GM11168 (cell line): ENCODE measurements around the gene SLC38A8.

ENCODE experiments used
- in situ Hi-C: fragments of 300-500 bp; cut with MboI; formaldehyde crosslinking; loops from one replicate; pipeline ENCODE4 v1.12.0; 2022; ENCODE audit warnings: low sequenced_read_pairs; ENCODE audit not compliant: unreplicated experiment

Gene SLC38A8

DNA sequence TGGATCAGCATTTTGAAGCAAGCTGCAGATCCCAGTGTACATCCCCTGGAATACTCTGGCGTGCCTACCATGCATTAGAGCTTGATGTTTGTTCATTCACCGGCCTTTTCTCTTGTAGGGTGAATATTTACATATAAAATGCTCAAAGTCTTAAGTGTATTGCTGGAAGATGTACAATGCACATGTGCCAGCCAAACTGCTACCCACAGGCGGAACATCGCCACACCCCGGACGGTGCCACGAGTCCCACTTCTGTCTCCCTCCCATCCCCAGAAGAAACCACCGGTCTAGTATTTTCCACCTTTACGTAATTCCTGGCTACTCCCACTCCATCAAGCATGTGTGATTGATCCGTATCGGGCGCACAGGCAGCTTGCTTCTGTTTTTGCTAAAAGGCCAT, 4.1 kb downstream of the SLC38A8 start:
- in situ Hi-C loops, result no loop called here

DNA sequence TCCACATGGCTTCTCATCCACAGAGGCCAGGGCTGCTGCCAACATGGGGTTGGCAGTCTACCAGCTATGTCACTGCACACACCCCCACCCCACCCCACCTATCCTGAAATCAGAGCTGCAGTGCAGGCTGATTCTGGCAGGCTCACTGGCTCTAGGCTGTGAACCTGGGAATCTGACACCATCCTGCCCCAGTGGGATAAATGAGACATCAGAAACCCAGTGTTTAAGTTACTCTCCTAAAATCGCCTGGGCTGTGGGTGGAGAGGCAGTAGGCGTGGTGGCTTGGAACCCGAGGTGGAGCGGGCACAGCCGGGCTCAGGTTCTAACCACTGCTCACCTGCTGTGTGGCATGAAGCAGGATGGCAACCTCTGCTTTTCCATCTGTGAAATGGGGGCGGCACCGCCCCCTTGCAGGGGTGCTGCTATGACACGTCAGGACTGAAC, 5.6 kb downstream of the SLC38A8 start:
- in situ Hi-C loops, result no loop called here

DNA sequence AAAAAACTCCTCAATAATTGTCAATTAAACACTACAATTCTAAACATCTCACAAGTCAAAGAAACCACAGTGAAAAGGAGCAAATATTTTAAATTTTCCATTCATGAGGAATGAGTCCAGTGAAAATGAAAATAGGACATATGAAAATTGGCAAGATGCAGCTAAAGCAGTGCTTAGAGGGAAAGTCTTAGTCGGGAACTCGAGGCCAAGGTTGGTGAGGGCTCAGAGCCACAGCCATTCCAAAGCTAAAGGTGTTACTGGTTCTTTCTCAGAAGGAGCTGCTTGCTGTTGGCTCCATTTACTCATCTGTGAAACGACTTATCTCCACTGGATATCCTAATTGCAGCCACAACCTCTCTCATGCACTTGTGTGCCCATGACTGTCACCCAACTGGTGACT, 6.5 kb downstream of the SLC38A8 start:
- in situ Hi-C loops, result no loop called here

DNA sequence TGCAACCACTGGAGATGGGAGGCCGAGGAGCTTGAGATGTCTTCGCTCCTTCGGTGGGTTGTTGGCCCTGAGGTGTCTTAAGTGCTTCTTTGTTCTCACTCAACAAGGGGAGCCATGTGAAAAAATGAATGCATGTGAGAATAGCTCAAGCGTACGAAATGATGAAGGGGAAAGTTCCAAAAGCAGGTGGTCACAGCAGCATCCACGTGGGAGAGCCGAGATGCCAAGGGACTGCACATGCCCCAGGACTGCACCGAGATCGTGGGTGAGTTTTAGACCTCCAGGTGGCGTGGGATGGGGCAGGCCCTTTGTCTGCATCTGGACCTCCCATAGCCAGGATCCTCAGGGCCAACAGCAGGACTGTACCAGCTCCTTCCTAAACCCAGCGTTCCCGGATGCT, 8.1 kb downstream of the SLC38A8 start:
- in situ Hi-C loops, result no loop called here

DNA sequence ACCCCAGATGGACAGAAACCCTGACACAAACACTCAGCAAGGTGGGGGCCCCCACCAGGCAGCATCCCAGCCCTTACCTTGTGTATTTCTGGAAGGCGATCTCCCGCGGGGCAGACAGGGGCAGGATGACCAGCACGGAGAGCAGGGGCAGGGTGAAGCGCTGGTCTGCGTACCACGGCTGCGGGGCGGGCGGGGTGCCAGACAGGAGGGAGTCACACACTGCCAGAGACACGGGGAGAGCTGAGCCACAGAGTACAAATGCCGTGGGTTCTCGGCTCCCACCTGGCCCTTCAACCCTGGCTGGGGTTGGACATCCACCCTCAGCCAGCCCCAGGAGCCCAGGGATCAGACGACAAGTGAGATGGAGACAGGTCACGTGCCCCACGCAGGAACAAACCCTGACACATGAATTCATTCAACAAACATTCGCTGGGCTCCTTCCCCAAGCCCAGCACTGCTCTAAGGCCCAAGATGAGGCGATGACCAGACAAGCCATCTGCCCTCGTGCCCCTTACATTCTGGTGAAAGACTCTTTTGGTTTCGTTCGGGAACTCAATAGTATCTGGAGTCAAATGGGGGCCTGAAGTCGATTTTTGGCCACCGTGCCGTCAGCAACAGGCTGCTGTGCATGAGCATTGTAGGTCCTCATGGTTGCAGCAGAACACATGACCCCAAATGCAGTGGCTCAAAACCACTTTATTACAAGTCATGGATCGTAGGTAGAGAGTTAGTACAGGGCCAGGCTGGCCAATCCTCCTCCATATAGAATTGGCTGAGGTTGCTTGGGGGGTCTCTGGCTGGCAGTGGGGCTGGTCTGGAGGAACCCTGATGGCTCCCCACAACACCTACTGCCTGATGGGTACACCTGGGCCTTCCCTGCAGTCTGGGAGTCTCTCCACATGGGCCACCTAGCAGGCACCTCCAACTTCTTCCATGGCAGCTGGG, 9.1 kb downstream of the SLC38A8 start:
- in situ Hi-C loops, result no loop called here

DNA sequence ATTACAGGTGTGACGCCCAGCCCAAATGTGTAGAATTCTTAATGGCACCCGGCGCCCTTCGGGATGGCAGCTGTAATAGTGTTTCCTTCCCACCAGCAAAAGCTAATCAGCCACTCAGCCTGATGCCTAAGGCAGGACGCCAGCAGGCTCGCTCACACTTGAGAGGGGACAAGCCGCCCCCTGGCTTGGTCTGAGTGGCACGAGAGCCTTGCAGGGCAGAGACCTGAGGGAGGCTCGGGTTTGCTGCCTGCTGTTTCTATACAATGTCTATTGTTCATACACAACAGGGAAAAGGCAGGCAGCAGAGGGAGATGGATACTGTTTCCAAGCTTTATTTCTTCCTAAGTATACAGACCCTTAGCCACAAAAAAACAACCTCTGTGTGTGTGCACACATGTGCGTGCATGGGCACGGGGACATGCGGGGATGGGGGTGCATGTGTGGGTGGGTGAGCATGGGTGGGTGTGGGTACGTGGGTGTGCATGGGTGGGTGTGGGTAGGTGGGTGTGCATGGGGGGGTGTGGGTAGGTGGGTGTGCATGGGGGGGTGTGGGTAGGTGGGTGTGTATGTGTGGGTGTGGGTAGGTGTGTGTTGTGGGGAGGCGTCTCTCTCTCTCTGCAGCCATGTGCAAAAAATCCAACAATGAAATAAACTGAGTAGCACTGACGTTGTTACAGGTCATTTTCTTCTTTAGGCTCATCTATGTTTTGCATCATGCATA, 10.0 kb downstream of the SLC38A8 start:
- in situ Hi-C loops, result no loop called here

DNA sequence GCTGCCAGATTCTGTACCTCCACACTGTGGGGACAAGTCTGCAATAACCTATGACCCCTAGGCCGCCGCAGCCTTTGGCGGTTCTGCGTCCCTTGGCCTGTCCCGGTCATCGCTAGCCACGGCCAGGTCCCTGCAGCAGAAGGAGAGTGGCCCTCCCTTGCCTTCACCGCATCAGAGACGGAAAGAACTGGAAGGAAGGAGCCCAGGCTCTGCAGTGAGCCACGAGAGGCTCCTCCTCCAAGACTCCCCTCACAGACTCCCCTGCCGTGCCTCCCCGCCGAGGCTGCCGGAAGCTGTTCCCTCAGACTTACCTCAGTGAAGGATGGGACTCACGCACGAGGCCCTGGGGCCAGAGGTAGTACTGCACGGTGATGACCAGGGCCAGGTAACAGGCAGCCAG, 11.0 kb downstream of the SLC38A8 start:
- in situ Hi-C loops, result no loop called here

DNA sequence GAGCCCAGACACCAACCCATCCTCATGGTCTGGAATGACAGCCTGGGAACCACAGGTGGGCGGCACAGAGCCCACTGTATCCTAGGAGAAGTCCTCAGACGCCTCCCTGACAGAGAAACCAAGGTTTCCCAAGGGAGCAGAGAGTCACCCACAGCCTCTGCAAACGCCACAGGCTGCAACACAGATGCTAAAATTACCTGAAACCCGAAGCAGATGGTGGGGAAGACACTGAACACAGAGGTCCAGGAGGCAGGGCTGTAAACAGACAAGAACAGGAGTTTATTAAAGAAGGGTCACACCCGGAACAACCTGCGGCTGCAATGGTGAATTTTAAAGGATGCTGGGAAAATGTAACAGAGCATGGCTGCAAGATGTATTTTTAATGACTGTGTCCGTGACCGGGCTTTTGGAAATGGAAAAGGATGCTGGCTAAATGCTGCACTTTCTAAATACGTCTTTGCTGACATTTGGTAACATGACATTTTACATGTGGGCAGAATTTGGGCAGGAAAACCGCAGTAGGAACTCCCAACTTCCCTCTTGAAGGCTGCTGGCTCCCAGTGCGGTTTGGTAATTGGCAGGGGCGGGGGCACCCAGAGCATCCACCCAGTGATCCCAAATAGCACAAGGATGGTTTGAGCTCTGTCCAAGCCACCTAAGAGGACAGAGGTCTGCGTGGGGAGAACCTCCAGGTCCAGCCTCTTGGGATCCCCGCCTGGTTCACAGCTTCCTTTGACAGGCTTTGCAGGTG, 13.1 kb downstream of the SLC38A8 start:
- in situ Hi-C loops, result no loop called here

DNA sequence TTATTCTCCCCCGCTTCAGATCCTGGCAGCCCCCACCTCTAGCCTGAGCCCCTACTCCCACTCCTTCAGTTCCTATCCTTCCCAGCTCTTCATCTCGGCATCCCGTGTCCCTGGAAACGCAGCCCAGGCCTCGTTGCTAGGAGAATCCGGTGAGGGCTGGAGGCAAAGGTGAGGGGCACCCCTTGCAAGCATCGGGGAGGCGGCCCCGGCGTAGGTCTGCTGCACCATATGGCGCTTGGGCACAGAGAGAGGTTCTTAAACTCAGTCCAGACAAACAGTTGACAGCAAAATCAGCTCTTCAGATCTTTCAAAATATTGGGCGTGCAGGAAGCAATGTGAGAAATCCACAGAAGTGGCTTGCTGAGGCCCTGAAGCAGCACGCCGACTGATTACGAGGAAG, 15.0 kb downstream of the SLC38A8 start:
- in situ Hi-C loops, result no loop called here

DNA sequence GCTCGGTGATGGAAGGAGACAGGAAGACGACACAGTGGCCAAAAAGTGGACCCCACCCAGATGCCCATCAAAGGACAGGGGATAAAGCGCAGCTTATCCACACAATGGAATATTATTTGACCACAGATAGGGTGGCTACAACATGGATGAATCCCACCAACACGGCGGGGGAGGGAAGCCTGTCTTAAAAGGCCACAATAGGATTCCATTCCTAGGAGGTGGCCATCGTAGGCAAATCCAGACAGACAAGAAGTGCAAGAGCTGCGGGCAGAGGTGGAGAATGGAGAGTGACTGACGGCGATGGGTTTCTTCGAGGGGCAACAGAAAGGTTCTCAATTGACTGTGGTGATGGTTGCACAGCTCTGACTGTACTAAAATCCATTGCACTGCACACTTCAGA, 16.0 kb downstream of the SLC38A8 start:
- in situ Hi-C loops, result no loop called here

DNA sequence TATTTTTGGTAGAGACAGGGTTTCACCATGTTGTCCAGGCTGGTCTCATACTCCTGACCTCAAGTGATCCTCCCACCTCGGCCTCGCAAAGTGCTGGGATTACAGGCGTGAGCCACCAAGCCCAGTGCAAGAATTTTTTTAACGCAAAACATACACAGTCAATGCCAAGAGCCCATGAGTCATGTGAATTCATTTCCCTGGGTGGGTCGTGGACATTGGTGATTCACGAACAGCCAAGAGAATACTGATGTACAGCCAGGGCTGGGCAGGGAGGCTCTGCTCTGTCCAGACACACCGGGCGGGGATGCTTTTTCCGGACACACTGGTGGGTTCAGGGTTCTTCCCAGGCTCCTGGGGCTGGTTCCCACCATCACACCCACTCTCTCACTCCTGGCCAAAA, 17.7 kb downstream of the SLC38A8 start:
- in situ Hi-C loops, result no loop called here

DNA sequence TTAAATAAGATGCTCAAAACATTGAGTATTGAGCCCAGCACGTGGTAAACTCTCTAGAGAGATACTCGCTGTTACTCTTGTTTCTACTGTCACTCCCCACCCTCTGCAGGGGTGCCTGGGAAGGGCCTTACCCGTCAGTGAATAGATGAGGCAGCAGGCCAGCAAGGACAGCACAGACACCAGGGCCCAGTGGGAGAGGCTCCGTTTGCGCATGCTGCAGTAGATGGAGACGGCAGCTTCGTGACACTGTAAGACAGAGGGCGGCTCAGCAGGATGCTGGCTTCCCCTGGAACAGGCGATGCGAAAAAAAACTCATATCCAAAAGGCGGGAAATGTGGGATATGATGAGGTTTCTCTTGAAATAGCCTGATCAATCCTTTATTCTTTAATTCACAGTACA, 20.0 kb downstream of the SLC38A8 start:
- in situ Hi-C loops, result no loop called here

DNA sequence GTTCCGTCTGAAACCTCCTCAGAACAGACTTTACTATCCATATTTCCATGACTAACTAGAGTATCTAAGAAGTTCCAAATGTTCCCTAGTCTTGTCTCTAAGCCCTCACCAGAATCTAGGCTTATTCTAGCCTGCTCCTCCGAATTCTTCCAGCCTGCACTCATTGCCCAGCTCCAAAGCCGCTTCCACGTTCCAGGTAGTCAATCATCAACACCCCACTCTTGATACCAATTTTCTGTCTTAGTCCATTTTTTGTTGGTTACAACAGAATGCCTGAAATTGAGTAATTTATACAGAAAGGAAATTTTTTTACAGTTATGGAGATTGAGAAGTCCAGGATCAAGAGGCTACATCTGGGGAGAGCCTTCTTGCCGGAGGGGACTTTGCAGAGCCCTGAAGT, 21.1 kb downstream of the SLC38A8 start:
- in situ Hi-C loops, result no loop called here

DNA sequence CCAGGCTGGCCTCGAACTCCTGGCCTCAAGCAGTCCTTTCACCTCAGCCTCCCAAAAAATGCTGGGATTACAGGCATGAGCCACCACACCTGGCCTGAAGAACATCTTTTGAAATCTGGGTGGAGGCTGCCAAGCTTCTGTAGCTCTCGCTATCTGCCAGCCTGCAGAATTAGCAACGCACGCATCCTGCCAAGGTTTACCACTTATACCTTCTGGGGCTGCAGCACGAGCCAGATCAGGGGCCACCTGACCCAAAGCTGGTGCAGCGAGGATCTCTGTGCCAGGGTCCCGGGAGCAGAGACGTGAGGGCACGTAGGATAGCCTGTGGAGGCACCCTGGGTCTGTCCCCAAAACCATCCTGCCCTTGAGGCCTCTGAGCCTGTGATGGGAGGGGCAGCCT, 22.2 kb downstream of the SLC38A8 start:
- in situ Hi-C loops, result no loop called here

DNA sequence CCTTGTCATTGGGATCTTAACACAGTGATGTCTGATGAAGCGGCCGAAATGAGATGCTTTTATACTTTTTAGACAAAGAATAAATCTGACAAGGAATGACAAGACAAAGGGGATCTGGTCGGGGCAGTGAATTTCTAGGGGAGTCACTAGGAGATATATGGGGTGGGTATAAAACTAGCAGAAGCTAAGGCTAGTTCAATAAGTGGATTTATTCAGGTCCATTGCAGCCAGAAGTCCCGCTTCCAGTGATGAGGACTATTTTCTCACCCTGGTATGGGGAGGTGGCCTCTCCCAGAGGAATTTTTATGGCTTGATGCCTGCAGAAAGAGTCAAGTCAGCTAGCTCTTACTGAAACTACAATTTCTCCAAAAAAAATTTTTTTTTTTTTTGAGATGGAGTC, 23.9 kb downstream of the SLC38A8 start:
- in situ Hi-C loops, result no loop called here

DNA sequence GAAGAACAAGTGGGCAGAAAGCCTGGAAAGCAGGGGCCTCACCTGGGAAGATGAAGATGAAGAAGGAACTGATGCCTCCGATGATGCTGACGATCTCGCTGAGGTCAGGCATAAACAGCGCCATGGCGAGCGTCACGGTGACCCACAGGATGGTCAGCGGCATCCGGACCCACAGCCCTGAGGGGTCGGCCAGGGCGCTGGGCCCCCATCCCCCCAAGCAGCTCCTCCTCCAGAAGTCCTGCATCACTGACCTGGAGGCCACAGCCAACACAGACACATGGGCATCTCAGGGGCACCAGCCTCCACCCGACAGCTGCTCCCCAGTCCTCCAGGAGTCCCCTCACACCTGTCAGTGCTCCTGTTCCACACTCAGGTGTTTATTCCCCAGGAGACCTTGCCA, 26.1 kb downstream of the SLC38A8 start:
- in situ Hi-C loops, result no loop called here

DNA sequence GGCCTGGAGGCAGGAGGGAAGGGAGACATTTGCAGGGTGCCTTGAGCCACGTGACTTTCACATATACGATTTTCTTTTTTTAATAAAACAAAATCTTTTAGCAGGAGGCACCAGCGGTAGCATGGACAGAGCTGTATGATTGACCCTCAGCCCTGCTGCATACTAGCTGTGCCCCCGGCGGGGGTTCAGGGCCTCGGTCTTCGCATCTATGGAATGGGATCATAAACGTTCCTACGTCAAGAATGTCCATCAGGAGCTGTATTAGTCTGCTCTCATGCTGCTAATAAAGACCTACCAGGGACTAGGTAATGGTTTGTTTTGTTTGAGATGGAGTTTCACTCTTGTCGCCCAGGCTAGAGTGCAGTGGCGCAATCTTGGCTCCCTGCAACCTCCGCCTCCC, 27.2 kb downstream of the SLC38A8 start:
- in situ Hi-C loops, result no loop called here

DNA sequence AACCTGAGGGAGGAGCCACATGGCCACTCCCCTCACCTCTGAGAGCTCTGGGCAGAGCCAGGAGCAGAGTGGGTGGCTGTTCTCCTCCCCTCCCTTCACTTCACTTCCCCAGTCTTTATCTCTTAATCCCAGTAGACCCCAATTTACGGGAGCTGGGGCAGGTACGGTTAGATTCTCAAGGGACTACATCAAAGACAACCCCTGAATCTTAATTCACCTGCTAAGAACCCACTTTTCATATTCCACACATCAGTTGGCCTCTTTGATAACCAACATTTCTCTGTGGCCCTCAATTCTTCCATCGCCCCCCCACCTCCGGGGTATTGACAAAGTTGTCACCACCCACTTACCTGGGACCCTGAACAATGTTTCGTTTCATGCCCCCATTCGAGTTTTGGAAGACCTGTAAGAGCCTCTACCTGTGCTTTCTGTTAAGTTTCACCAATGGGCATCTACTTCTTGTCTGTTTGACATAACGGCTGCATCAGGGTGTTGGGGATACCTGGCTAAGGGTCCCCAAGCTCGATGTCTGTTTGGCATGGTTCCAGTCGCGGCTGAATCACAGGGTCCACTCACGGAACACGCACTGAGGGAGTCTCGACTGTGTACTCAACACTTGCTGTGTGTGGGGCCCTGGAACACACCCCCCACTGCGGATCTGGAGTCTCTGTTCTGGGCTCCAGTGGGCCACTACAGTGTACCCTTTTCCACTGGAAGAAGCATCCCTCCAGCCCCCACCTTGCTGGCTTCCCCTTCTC, 27.8 kb downstream of the SLC38A8 start:
- in situ Hi-C loops, result no loop called here

DNA sequence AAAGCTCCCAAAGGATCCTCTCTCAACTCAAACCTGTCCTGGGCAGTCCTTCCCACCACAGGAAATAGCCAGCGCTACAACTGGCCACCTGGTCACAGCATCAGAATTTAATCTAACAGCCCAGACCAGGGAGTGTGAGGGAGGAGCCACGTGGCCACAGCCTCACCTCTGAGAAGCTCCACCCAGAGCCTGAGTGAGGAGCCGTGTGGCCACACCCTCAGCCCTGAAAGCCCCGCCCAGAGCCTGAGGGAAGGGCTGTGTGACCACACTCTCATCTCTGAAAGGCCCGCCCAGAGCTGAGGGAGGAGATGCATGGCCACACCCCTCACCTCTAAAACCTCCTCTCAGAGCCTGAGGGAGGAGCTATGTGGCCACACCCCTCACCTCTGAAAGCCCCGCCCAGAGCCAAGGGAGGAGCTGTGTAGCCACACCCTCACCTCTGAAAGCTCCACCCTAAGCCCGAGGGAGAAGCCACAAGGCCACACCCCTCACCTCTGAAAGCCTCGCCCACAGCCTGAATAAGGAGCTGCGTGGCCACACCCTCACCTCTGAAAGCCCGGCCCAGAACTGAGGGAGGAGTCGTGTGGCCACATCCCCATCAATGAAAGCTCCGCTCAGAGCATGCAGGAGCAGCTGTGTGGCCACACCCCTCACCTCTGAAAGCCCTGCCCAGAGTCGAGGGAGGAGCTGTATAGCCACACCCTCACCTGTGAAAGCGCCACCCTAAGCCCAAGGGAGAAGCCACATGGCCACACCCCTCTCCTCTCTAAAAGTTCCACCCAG, 28.6 kb downstream of the SLC38A8 start:
- in situ Hi-C loops, result no loop called here
